Stimulated activated naive CD8-positive, alpha-beta T cell treated with anti-CD3 and anti-CD28 coated beads, Interleukin-15, Interleukin-2, amounts not matched to agents 100 ng/mL and 50 ng/mL, for 24 hours (primary cell): ENCODE measurements around the gene OR51I1.

Source experiments
- H3K27ac Mint-ChIP-seq: one replicate; pipeline ENCODE4 v1.8.0; 2021; ENCODE audit warnings: mild to moderate bottlenecking, mixed read lengths
- H3K27me3 Mint-ChIP-seq: one replicate; pipeline ENCODE4 v1.8.0; 2021; ENCODE audit warnings: mixed read lengths
- H3K36me3 Mint-ChIP-seq: one replicate; pipeline ENCODE4 v1.8.0; 2021; ENCODE audit warnings: low read depth, mixed read lengths
- H3K4me1 Mint-ChIP-seq: one replicate; pipeline ENCODE4 v1.8.0; 2021; ENCODE audit warnings: low read depth, mixed read lengths
- H3K4me3 Mint-ChIP-seq: one replicate; pipeline ENCODE4 v1.8.0; 2021; ENCODE audit warnings: mild to moderate bottlenecking, mixed read lengths
- H3K9me3 Mint-ChIP-seq: one replicate; pipeline ENCODE4 v1.8.0; 2021; ENCODE audit warnings: mixed read lengths

OR51I1 gene, protein sequence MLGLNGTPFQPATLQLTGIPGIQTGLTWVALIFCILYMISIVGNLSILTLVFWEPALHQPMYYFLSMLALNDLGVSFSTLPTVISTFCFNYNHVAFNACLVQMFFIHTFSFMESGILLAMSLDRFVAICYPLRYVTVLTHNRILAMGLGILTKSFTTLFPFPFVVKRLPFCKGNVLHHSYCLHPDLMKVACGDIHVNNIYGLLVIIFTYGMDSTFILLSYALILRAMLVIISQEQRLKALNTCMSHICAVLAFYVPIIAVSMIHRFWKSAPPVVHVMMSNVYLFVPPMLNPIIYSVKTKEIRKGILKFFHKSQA

DNA sequence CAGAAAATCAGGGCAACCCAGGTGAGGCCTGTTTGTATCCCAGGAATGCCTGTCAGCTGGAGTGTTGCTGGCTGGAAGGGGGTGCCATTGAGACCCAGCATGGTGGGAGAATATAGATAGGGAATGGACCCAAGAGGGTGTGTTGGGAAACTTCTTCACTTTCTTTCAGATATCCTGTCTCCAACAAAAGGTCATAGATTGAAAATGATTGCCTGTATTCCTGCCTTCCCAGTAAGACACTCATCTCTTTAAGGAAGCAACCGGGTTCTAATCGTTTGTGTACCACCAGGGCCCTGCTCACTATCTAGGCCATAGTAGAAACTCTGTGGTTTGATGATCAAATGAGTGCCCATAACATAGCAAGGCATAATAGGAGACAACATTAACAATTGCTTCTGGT, at the start of gene OR51I1:
TSS of gene OR51I1 (minus strand) at position 101 of the 400 bp plus-strand sequence. CDS start at position 101, 0 bp downstream.
- H3K27ac Mint-ChIP-seq = no peak within 1 kb of the TSS
- no peak within 1 kb of the TSS for H3K4me3 Mint-ChIP-seq

DNA sequence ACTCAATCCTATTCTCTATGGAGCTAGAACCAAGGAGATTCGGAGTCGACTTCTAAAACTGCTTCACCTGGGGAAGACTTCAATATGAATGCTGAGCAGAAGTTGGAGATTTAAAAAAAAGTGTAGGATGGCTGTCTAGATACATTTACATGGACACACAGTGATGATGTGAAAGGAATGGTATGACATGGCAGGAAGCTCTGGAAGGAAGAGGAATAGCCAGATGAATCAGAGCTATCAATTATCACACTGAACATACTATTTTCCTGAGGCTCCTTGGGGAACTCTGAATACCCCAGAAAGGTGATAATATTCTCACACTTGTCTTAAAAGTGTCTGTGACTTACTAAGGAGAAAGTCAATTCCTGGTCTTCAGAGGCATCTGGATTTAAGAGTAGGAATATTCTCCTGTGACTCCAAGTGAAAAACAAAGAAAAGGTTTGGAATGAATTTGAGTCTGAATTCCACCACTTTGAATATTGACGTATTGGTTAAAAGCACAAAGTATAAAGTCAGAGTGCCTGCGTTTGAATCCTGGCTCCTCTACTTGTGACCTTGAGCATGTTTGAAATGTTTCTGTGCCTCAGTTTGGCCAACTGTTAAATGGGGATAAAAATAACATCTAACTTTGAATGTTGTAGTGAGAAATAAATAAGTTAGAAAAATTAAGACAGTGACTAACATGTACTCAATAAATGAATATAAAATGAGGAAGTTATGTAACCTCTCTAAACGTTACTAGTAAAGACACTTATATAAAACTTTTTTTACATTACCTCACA, 48.5 kb upstream of the OR51I1 start:
- Mint-ChIP-seq H3K36me3 (no peaks in the 10 kb centered on the region), H3K27me3 (peaks cover 3% of the 10 kb centered on the region), H3K4me1 (peaks cover 8% of the 10 kb centered on the region), H3K9me3 (no peaks in the 10 kb centered on the region), H3K4me3 (no peak overlapping the region), H3K27ac (no peak overlapping the region)

More for the DNA sequence above, at the start of gene OR51I1:
- Mint-ChIP-seq H3K36me3 (no peaks in the 10 kb centered on the region), H3K27me3 (peaks cover 3% of the 10 kb centered on the region), H3K4me1 (no peaks in the 10 kb centered on the region), H3K9me3 (no peaks in the 10 kb centered on the region)

DNA sequence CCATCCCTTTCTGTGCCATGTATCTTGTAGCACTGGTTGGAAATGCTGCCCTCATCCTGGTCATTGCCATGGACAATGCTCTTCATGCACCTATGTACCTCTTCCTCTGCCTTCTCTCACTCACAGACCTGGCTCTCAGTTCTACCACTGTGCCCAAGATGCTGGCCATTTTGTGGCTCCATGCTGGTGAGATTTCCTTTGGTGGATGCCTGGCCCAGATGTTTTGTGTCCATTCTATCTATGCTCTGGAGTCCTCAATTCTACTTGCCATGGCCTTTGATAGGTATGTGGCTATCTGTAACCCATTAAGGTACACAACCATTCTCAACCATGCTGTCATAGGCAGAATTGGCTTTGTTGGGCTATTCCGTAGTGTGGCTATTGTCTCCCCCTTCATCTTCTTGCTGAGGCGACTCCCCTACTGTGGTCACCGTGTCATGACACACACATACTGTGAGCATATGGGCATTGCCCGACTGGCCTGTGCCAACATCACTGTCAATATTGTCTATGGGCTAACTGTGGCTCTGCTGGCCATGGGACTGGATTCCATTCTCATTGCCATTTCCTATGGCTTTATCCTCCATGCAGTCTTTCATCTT, 47.6 kb upstream of the OR51I1 start:
- Mint-ChIP-seq H3K27me3 (peaks cover 1% of the 10 kb centered on the region), H3K9me3 (no peaks in the 10 kb centered on the region), H3K4me1 (peaks cover 8% of the 10 kb centered on the region), H3K4me3 (no peak overlapping the region), H3K36me3 (no peaks in the 10 kb centered on the region), H3K27ac (no peak overlapping the region)

- Mint-ChIP-seq H3K4me1 (peaks cover 8% of the 10 kb centered on the region), H3K27me3 (peaks cover 4% of the 10 kb centered on the region), H3K27ac (no peak within 1 kb of the TSS), H3K4me3 (no peak within 1 kb of the TSS), H3K9me3 (no peaks in the 10 kb centered on the region), H3K36me3 (no peaks in the 10 kb centered on the region)
Measured at GRCh38 chr11:5488385-5488784, 47.1 kb upstream of the OR51I1 start, which contains the start of gene OR52D1. TSS of gene OR52D1 (plus strand) at chr11:5488685. CDS start at chr11:5488707, 22 bp downstream.

GRCh38 chr11:5486421-5486820, 45.1 kb upstream of the OR51I1 start:
- Mint-ChIP-seq H3K36me3 (no peaks in the 10 kb centered on the region), H3K4me1 (peaks cover 8% of the 10 kb centered on the region), H3K4me3 (no peak overlapping the region), H3K27me3 (peaks cover 4% of the 10 kb centered on the region), H3K9me3 (no peaks in the 10 kb centered on the region), H3K27ac (no peak overlapping the region)

DNA sequence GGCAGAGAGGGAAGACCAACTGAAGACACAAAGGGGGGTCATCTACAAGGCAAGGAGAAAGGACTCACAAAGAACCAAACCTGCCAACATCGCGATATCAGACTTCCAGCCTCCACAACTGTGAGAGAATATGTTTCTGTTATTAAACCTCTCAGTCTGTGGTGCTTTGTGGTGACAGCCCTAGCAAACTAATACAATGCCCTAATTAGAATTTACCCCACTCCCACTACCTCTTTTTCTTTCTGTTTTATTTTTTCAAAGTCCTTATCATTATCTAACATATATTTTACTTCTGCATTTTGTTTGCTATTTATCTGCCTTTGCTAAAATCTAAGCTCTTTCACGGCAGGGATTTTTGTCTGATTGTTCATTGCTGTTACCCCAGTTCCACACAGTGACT, 44.7 kb upstream of the OR51I1 start:
- Mint-ChIP-seq H3K9me3 (no peaks in the 10 kb centered on the region), H3K4me1 (peaks cover 8% of the 10 kb centered on the region), H3K27ac (no peak overlapping the region), H3K27me3 (peaks cover 4% of the 10 kb centered on the region), H3K4me3 (no peak overlapping the region), H3K36me3 (no peaks in the 10 kb centered on the region)

- no peaks in the 10 kb centered on the region for H3K36me3 Mint-ChIP-seq
- no peaks in the 10 kb centered on the region for H3K9me3 Mint-ChIP-seq
- H3K27me3 Mint-ChIP-seq = peaks cover 17% of the 10 kb centered on the region
- no peak overlapping the region for H3K27ac Mint-ChIP-seq
- no peaks in the 10 kb centered on the region for H3K4me1 Mint-ChIP-seq
- no peak overlapping the region for H3K4me3 Mint-ChIP-seq
Measured at GRCh38 chr11:5476186-5476819, 35.0 kb upstream of the OR51I1 start.

DNA sequence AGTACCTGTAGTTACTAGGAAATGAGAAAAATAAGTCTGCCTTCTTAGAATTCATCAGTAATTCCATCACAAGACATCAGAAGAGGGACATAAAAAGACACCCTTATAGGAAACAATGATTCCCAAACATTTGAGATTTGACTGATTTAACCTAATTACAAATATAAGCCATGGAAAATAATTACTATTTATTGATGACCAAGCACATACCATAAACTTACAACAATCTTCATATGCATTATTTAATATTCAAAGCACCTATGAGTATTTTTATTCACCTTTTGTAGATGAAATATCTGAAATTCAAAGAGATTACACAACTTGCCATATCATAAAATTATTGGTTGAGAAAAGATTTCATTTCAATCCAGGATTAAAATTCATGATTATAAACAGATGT, 32.6 kb upstream of the OR51I1 start:
- Mint-ChIP-seq H3K27ac (no peak overlapping the region), H3K36me3 (no peaks in the 10 kb centered on the region), H3K4me1 (no peaks in the 10 kb centered on the region), H3K27me3 (peaks cover 20% of the 10 kb centered on the region), H3K9me3 (no peaks in the 10 kb centered on the region), H3K4me3 (no peak overlapping the region)

- H3K27ac Mint-ChIP-seq = no peak overlapping the region
- peaks cover 16% of the 10 kb centered on the region for H3K27me3 Mint-ChIP-seq
- no peak overlapping the region for H3K4me3 Mint-ChIP-seq
- no peaks in the 10 kb centered on the region for H3K36me3 Mint-ChIP-seq
- H3K9me3 Mint-ChIP-seq = no peaks in the 10 kb centered on the region
- no peaks in the 10 kb centered on the region for H3K4me1 Mint-ChIP-seq
Measured at GRCh38 chr11:5467527-5467926, 26.2 kb upstream of the OR51I1 start.

GRCh38 chr11:5460983-5461621, 19.8 kb upstream of the OR51I1 start:
- Mint-ChIP-seq H3K4me1 (no peaks in the 10 kb centered on the region), H3K4me3 (no peak overlapping the region), H3K27ac (no peak overlapping the region), H3K9me3 (no peaks in the 10 kb centered on the region), H3K36me3 (no peaks in the 10 kb centered on the region), H3K27me3 (peaks cover 9% of the 10 kb centered on the region)

DNA sequence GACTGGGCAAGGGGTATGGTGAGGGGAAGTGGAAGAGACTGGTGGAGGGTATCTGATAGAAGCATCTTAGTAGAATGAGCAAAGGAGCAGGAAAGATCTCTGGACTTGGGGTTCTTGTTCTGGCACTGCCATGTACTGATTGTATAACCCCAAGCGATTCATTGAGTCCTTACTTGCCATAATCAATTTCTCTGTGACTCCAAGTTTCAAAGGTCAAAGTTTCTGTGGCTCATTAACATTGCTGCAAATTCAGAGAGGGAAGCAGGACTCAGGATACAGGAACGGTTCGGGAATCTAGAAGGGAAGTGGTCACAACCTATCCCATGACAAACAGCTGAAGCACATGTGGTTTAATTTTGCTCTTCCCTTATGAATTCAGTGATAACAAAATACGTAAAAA, 8.1 kb upstream of the OR51I1 start:
- H3K27ac Mint-ChIP-seq = no peak overlapping the region
- H3K36me3 Mint-ChIP-seq = no peaks in the 10 kb centered on the region
- H3K9me3 Mint-ChIP-seq = no peaks in the 10 kb centered on the region
- H3K27me3 Mint-ChIP-seq = no peaks in the 10 kb centered on the region
- H3K4me3 Mint-ChIP-seq = no peak overlapping the region
- no peaks in the 10 kb centered on the region for H3K4me1 Mint-ChIP-seq

DNA sequence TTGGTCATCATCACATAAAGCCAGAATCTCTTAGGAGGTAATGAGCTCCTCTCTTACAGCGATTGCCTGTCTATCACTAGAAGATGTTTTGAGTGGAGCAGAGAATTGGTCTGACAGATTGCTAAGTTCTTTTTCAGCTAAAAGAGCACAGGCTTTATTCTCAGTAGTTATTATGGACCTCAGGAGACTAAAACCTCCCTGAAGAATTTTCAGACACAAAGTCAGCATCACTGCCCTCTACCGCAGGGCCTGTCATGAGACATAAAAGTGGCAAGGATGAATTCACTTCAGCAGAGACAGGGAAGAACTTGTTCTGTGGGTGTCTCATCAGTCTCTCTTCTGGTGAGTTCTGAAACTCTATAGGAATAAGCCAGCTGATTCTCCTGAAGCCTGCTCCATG, 7.7 kb upstream of the OR51I1 start, which contains the start of gene OR51I2:
TSS of gene OR51I2 (plus strand) at position 301 of the 400 bp plus-strand sequence. CDS start 4,166 bp downstream, outside the sequence.
- Mint-ChIP-seq H3K4me3 (no peak within 1 kb of the TSS), H3K4me1 (no peaks in the 10 kb centered on the region), H3K27me3 (no peaks in the 10 kb centered on the region), H3K36me3 (no peaks in the 10 kb centered on the region), H3K9me3 (no peaks in the 10 kb centered on the region), H3K27ac (no peak within 1 kb of the TSS)

GRCh38 chr11:5443835-5444393, 2.6 kb upstream of the OR51I1 start:
- H3K9me3 Mint-ChIP-seq = no peaks in the 10 kb centered on the region
- H3K4me3 Mint-ChIP-seq = no peak overlapping the region
- H3K4me1 Mint-ChIP-seq = no peaks in the 10 kb centered on the region
- H3K27me3 Mint-ChIP-seq = no peaks in the 10 kb centered on the region
- H3K36me3 Mint-ChIP-seq = no peaks in the 10 kb centered on the region
- no peak overlapping the region for H3K27ac Mint-ChIP-seq

DNA sequence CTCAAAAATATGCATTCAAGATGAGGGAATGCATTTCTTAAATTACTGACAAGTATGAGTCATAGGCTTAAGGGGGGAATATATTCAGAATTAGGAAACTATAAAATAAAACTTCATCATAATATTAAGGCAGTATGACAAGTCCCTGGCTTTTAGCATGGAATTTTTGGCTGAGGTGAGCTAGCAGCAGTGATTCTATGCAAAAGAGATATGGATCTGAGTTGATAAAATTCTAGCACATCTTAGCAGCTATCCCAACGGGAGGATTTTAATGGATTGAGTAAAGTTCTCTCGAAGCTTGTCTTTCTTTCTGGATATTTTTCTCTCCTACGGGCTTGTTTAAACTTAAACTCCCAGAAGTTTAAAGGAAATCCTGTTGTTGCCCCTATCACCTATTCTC, 18.2 kb downstream of the OR51I1 start:
- H3K36me3 Mint-ChIP-seq = no peaks in the 10 kb centered on the region
- H3K9me3 Mint-ChIP-seq = peaks cover 4% of the 10 kb centered on the region
- H3K27ac Mint-ChIP-seq = no peak overlapping the region
- peaks cover 31% of the 10 kb centered on the region for H3K27me3 Mint-ChIP-seq
- H3K4me3 Mint-ChIP-seq = no peak overlapping the region
- H3K4me1 Mint-ChIP-seq = no peaks in the 10 kb centered on the region
